Measurements from ENCODE around the gene C6orf58. TPM values are rescaled to one million over a fixed set of nuclear protein-coding genes. Genes with fewer than 3 reads are reported as not detected.

C6orf58 gene
- total RNA-seq, 1 donor from 2014 or later: not detected

- no peak overlapping the region for H3K4me3 Mint-ChIP-seq (ENCODE audit: low read depth)
- H3K36me3 Mint-ChIP-seq (ENCODE audit: insufficient read depth): no peaks in the 10 kb centered on the region
- no peaks in the 10 kb centered on the region for H3K27me3 Mint-ChIP-seq
- no peaks in the 10 kb centered on the region for H3K4me1 Mint-ChIP-seq (ENCODE audit: low read depth)
- no peaks in the 10 kb centered on the region for H3K9me3 Mint-ChIP-seq (ENCODE audit: low read depth)
- DNase-seq (ENCODE audit: low spot score, unreplicated experiment): no peak
- no peak overlapping the region for H3K27ac Mint-ChIP-seq
- peak; percentile 33 for TF ChIP-seq CTCF (IDR thresholded peaks at IDR 0.05; ENCODE audit: unreplicated experiment)
These were observed 29.8 kb upstream of the C6orf58 start for GRCh38 chr6:127547215-127547614.

GRCh38 chr6:127547904-127548649 is 28.9 kb upstream of the C6orf58 start:
- no peak for TF ChIP-seq CTCF (IDR thresholded peaks at IDR 0.05; ENCODE audit: unreplicated experiment)
- H3K36me3 Mint-ChIP-seq (ENCODE audit: insufficient read depth): no peaks in the 10 kb centered on the region
- no peak overlapping the region for H3K4me3 Mint-ChIP-seq (ENCODE audit: low read depth)
- H3K27ac Mint-ChIP-seq: no peak overlapping the region
- no peak for DNase-seq (ENCODE audit: low spot score, unreplicated experiment)
- no peaks in the 10 kb centered on the region for H3K9me3 Mint-ChIP-seq (ENCODE audit: low read depth)
- H3K27me3 Mint-ChIP-seq: no peaks in the 10 kb centered on the region
- no peaks in the 10 kb centered on the region for H3K4me1 Mint-ChIP-seq (ENCODE audit: low read depth)

- no peak for TF ChIP-seq CTCF (IDR thresholded peaks at IDR 0.05; ENCODE audit: unreplicated experiment)
- Mint-ChIP-seq H3K4me3 (ENCODE audit: low read depth) (no peak overlapping the region), H3K4me1 (ENCODE audit: low read depth) (no peaks in the 10 kb centered on the region), H3K27ac (no peak overlapping the region), H3K36me3 (ENCODE audit: insufficient read depth) (no peaks in the 10 kb centered on the region), H3K27me3 (no peaks in the 10 kb centered on the region), H3K9me3 (ENCODE audit: low read depth) (no peaks in the 10 kb centered on the region)
- DNase-seq (ENCODE audit: low spot score, unreplicated experiment): no peak
These were observed 26.6 kb upstream of the C6orf58 start for GRCh38 chr6:127550403-127550802.

- Mint-ChIP-seq H3K9me3 (ENCODE audit: low read depth) (no peaks in the 10 kb centered on the region), H3K4me1 (ENCODE audit: low read depth) (no peaks in the 10 kb centered on the region), H3K27me3 (no peaks in the 10 kb centered on the region), H3K36me3 (ENCODE audit: insufficient read depth) (no peaks in the 10 kb centered on the region), H3K27ac (no peak overlapping the region), H3K4me3 (ENCODE audit: low read depth) (no peak overlapping the region)
- DNase-seq (ENCODE audit: low spot score, unreplicated experiment): no peak
- TF ChIP-seq CTCF (IDR thresholded peaks at IDR 0.05; ENCODE audit: unreplicated experiment): peak; percentile 49
These were observed 22.5 kb upstream of the C6orf58 start for GRCh38 chr6:127554435-127555006.

GRCh38 chr6:127561660-127562059 is 15.3 kb upstream of the C6orf58 start:
- Mint-ChIP-seq H3K27me3 (no peaks in the 10 kb centered on the region), H3K4me1 (ENCODE audit: low read depth) (no peaks in the 10 kb centered on the region), H3K9me3 (ENCODE audit: low read depth) (no peaks in the 10 kb centered on the region), H3K27ac (no peak overlapping the region), H3K36me3 (ENCODE audit: insufficient read depth) (no peaks in the 10 kb centered on the region), H3K4me3 (ENCODE audit: low read depth) (no peak overlapping the region)
- no peak for TF ChIP-seq CTCF (IDR thresholded peaks at IDR 0.05; ENCODE audit: unreplicated experiment)
- DNase-seq (ENCODE audit: low spot score, unreplicated experiment): no peak

Measured in progenitor cell of endocrine pancreas (in vitro differentiated cells).